ENCODE measurements around the gene CCSER1. TPM values are rescaled to one million over a fixed set of nuclear protein-coding genes. Genes with fewer than 3 reads are reported as not detected.

The CCSER1 gene
- polyA plus RNA-seq, 1 experiment, result not detected

GRCh38 chr4:90855111-90855510 lies 727.9 kb downstream of the CCSER1 start:
- no peaks in the 10 kb centered on the region for H3K27me3 ChIP-seq (ENCODE audit: control insufficient read depth, insufficient read depth, low read length)

GRCh38 chr4:90857081-90857820 lies 730.1 kb downstream of the CCSER1 start:
- POLR2A ChIA-PET, result no interaction called here
- CTCF ChIA-PET, result no interaction called here

More at GRCh38 chr4:90855111-90855510, 727.9 kb downstream of the CCSER1 start:
- DNase-seq (ENCODE audit: low read depth), result no peak
- ChIA-PET POLR2A (no interaction called here), CTCF (no interaction called here)
- Histone ChIP-seq H3K4me3 (ENCODE audit: low read depth, low read length) (no peak overlapping the region), H3K36me3 (ENCODE audit: control insufficient read depth, insufficient read depth, low read length) (no peaks in the 10 kb centered on the region)
- TF ChIP-seq CTCF (IDR thresholded peaks at IDR 0.05; ENCODE audit: insufficient read depth, low read depth, low read length), result no peak

GRCh38 chr4:90875791-90876190 lies 748.6 kb downstream of the CCSER1 start:
- no peaks in the 10 kb centered on the region for H3K36me3 ChIP-seq (ENCODE audit: control insufficient read depth, insufficient read depth, low read length)
- no peak for TF ChIP-seq CTCF (IDR thresholded peaks at IDR 0.05; ENCODE audit: insufficient read depth, low read depth, low read length)
- H3K27me3 ChIP-seq (ENCODE audit: control insufficient read depth, insufficient read depth, low read length), result no peaks in the 10 kb centered on the region
- no peak overlapping the region for H3K4me3 ChIP-seq (ENCODE audit: low read depth, low read length)
- ChIA-PET POLR2A (no interaction called here), CTCF (no interaction called here)
- no peak for DNase-seq (ENCODE audit: low read depth)

More at GRCh38 chr4:90857081-90857820, 730.1 kb downstream of the CCSER1 start:
- Histone ChIP-seq H3K36me3 (ENCODE audit: control insufficient read depth, insufficient read depth, low read length) (no peaks in the 10 kb centered on the region), H3K4me3 (ENCODE audit: low read depth, low read length) (no peak overlapping the region), H3K27me3 (ENCODE audit: control insufficient read depth, insufficient read depth, low read length) (no peaks in the 10 kb centered on the region)
- DNase-seq (ENCODE audit: low read depth), result no peak
- TF ChIP-seq CTCF (IDR thresholded peaks at IDR 0.05; ENCODE audit: insufficient read depth, low read depth, low read length), result no peak

GRCh38 chr4:90876296-90876695 lies 749.1 kb downstream of the CCSER1 start:
- ChIA-PET POLR2A (no interaction called here), CTCF (no interaction called here)
- H3K27me3 ChIP-seq (ENCODE audit: control insufficient read depth, insufficient read depth, low read length), result no peaks in the 10 kb centered on the region
- H3K4me3 ChIP-seq (ENCODE audit: low read depth, low read length), result no peak overlapping the region
- no peak for TF ChIP-seq CTCF (IDR thresholded peaks at IDR 0.05; ENCODE audit: insufficient read depth, low read depth, low read length)
- H3K36me3 ChIP-seq (ENCODE audit: control insufficient read depth, insufficient read depth, low read length), result no peaks in the 10 kb centered on the region
- DNase-seq (ENCODE audit: low read depth), result no peak

GRCh38 chr4:90883519-90883918 lies 756.3 kb downstream of the CCSER1 start:
- Histone ChIP-seq H3K27me3 (ENCODE audit: control insufficient read depth, insufficient read depth, low read length) (no peaks in the 10 kb centered on the region), H3K4me3 (ENCODE audit: low read depth, low read length) (no peak overlapping the region), H3K36me3 (ENCODE audit: control insufficient read depth, insufficient read depth, low read length) (no peaks in the 10 kb centered on the region)
- no peak for TF ChIP-seq CTCF (IDR thresholded peaks at IDR 0.05; ENCODE audit: insufficient read depth, low read depth, low read length)
- ChIA-PET POLR2A (no interaction called here), CTCF (no interaction called here)
- DNase-seq (ENCODE audit: low read depth), result no peak

Data from BJ (cell line).